ENCODE data around the gene EXOC3.
"Not testable (repeated sequence)": the region's sequence is repeated elsewhere in the genome, so short reads cannot be mapped to it uniquely, and the experiment has no call there.

Gene EXOC3

GRCh38 chr5:407801-408268, 35.1 kb upstream of the EXOC3 start:
- no peak for DNase-seq

- DNase-seq, result no peak
These were observed 32.0 kb upstream of the EXOC3 start for GRCh38 chr5:410911-411517.

- no peak for DNase-seq
These were observed 31.2 kb upstream of the EXOC3 start for GRCh38 chr5:411728-412127.

GRCh38 chr5:414991-415927, 27.7 kb upstream of the EXOC3 start:
- not testable (repeated sequence) for DNase-seq

GRCh38 chr5:415928-416635, 26.9 kb upstream of the EXOC3 start:
- DNase-seq, result no peak

GRCh38 chr5:416636-416960, 26.4 kb upstream of the EXOC3 start:
- no peak for DNase-seq

- no peak for DNase-seq
These were observed 25.4 kb upstream of the EXOC3 start for GRCh38 chr5:417301-418161.

- DNase-seq, result no peak
These were observed 24.5 kb upstream of the EXOC3 start for GRCh38 chr5:418162-419121.

GRCh38 chr5:419970-420369, 23.0 kb upstream of the EXOC3 start:
- no peak for DNase-seq

GRCh38 chr5:420632-421286, 22.2 kb upstream of the EXOC3 start:
- no peak for DNase-seq

- no peak for DNase-seq
These were observed 21.6 kb upstream of the EXOC3 start for GRCh38 chr5:421287-421880.

- DNase-seq, result no peak
These were observed 21.1 kb upstream of the EXOC3 start for GRCh38 chr5:421901-422300.

GRCh38 chr5:422323-423232, 20.4 kb upstream of the EXOC3 start:
- DNase-seq, result no peak

GRCh38 chr5:423233-423565, 19.8 kb upstream of the EXOC3 start:
- DNase-seq, result no peak

- no peak for DNase-seq
These were observed 19.2 kb upstream of the EXOC3 start for GRCh38 chr5:423626-424261.

- no peak for DNase-seq
These were observed 18.5 kb upstream of the EXOC3 start for GRCh38 chr5:424301-425110.

- DNase-seq, result no peak
These were observed 17.3 kb upstream of the EXOC3 start for GRCh38 chr5:425714-426113.

GRCh38 chr5:426392-426976, 16.5 kb upstream of the EXOC3 start:
- DNase-seq, result no peak
